MM.1S (cell line): ENCODE measurements around the gene SLC38A6.

ENCODE experiments used
- DNase-seq: peaks from one replicate; pipeline ENCODE4 v3.0.0-alpha.2; 2015
- H2AFZ ChIP-seq: fragments of 300-600 bp; sonication (generic); 2 replicates; pipeline ENCODE4 v1.6.0; 2016; ENCODE audit warnings: antibody characterized with exemption, low read length
- H3F3A ChIP-seq: fragments of 300-600 bp; sonication (generic); 2 replicates; pipeline ENCODE4 v1.6.1; 2016; ENCODE audit warnings: mild to moderate bottlenecking, antibody characterized with exemption, low read length, moderate library complexity, mixed read lengths; ENCODE audit not compliant: insufficient read depth
- H3K27ac ChIP-seq: fragments of 300-600 bp; sonication (generic); 2 replicates; pipeline ENCODE4 v1.5.1; 2016; ENCODE audit warnings: mild to moderate bottlenecking, low read length
- H3K27me3 ChIP-seq: fragments of 300-600 bp; sonication (generic); replicated peaks from 2 replicates; pipeline ENCODE4 v1.6.0; 2016; ENCODE audit warnings: low read length; ENCODE audit not compliant: insufficient read depth
- H3K36me3 ChIP-seq: fragments of 300-600 bp; sonication (generic); replicated peaks from 2 replicates; pipeline ENCODE4 v1.6.1; 2016; ENCODE audit warnings: mild to moderate bottlenecking, low read length, mixed read lengths; ENCODE audit not compliant: insufficient read depth
- H3K4me1 ChIP-seq: fragments of 300-600 bp; sonication (generic); 2 replicates; pipeline ENCODE4 v1.6.1; 2016; ENCODE audit warnings: low read length, mixed read lengths
- H3K4me2 ChIP-seq: fragments of 300-600 bp; sonication (generic); 2 replicates; pipeline ENCODE4 v1.6.0; 2016; ENCODE audit warnings: low read depth, low read length
- H3K4me3 ChIP-seq: fragments of 300-600 bp; sonication (generic); 2 replicates; pipeline ENCODE4 v1.5.1; 2016; ENCODE audit warnings: low read length, mixed read lengths
- H3K79me2 ChIP-seq: fragments of 300-600 bp; sonication (generic); 2 replicates; pipeline ENCODE4 v1.6.1; 2016; ENCODE audit warnings: mixed run types, low read length, mixed read lengths
- H3K9ac ChIP-seq: fragments of 300-600 bp; sonication (generic); 2 replicates; pipeline ENCODE4 v1.6.1; 2016; ENCODE audit warnings: low read length, mixed read lengths
- H3K9me2 ChIP-seq: fragments of 300-600 bp; sonication (generic); replicated peaks from 2 replicates; pipeline ENCODE4 v1.6.1; 2016; ENCODE audit warnings: mild to moderate bottlenecking, low read length, mixed read lengths; ENCODE audit not compliant: insufficient read depth
- H3K9me3 ChIP-seq: fragments of 300-600 bp; sonication (generic); replicated peaks from 2 replicates; pipeline ENCODE4 v1.6.1; 2016; ENCODE audit warnings: mild to moderate bottlenecking, low read length, mixed read lengths; ENCODE audit not compliant: insufficient read depth
- H4K20me1 ChIP-seq: fragments of 300-600 bp; sonication (generic); 2 replicates; pipeline ENCODE4 v1.6.1; 2016; ENCODE audit warnings: mild to moderate bottlenecking, low read length, moderate library complexity, mixed read lengths; ENCODE audit not compliant: insufficient read depth
- EZH2 ChIP-seq: fragments of 300-600 bp; sonication (generic); optimal IDR thresholded peaks from 2 replicates; pipeline ENCODE3; 2017; ENCODE audit warnings: low read depth, mild to moderate bottlenecking, antibody characterized with exemption, low read length, mixed read lengths
- EZH2phosphoT487 ChIP-seq: fragments of 300-600 bp; sonication (generic); IDR thresholded peaks from 2 replicates; pipeline ENCODE4 v1.6.1; 2018; ENCODE audit warnings: antibody characterized with exemption, low read length
- TF ChIP-seq, protein P1 (sequence below): fragments of 300-600 bp; sonication (generic); IDR thresholded peaks from 2 replicates; pipeline ENCODE4 v1.5.1; 2016; ENCODE audit warnings: antibody characterized with exemption, low read length, mixed read lengths

SLC38A6 gene

DNA sequence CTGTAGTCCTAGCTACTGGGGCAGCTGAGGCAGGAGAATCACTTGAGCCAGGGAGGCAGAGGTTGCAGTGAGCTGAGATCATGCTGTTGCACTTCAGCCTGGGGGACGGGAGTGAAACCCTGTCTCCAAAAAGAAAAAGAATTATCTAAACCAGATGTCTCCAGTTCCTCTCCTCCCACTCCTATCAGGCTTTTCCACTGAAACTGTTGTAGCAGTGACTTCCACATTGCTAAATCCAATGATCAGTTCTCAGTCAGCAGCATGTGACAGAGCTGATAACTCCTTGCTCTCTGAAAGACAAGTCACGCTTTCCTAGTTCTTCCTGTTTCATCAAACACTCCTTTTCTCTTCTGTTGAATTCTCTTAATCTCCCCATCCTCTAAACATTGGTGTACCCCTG lies 8.6 kb downstream of the SLC38A6 start:
- H3K9ac ChIP-seq: no peak overlapping the region
- H3K36me3 ChIP-seq: no peaks in the 10 kb centered on the region
- no peak overlapping the region for H3K4me3 ChIP-seq
- no peaks in the 10 kb centered on the region for H3K27me3 ChIP-seq
- DNase-seq: no peak
- no peaks in the 10 kb centered on the region for H3F3A ChIP-seq
- no peak overlapping the region for H3K4me2 ChIP-seq
- no peaks in the 10 kb centered on the region for H3K79me2 ChIP-seq
- H2AFZ ChIP-seq: no peak overlapping the region
- no peak overlapping the region for H3K27ac ChIP-seq
- H3K4me1 ChIP-seq: no peaks in the 10 kb centered on the region
- H4K20me1 ChIP-seq: no peaks in the 10 kb centered on the region
- H3K9me2 ChIP-seq: no peaks in the 10 kb centered on the region
- no peaks in the 10 kb centered on the region for H3K9me3 ChIP-seq
- TF ChIP-seq EZH2: no peak
- no peak for TF ChIP-seq EZH2phosphoT487
- TF ChIP-seq, protein P1, sequence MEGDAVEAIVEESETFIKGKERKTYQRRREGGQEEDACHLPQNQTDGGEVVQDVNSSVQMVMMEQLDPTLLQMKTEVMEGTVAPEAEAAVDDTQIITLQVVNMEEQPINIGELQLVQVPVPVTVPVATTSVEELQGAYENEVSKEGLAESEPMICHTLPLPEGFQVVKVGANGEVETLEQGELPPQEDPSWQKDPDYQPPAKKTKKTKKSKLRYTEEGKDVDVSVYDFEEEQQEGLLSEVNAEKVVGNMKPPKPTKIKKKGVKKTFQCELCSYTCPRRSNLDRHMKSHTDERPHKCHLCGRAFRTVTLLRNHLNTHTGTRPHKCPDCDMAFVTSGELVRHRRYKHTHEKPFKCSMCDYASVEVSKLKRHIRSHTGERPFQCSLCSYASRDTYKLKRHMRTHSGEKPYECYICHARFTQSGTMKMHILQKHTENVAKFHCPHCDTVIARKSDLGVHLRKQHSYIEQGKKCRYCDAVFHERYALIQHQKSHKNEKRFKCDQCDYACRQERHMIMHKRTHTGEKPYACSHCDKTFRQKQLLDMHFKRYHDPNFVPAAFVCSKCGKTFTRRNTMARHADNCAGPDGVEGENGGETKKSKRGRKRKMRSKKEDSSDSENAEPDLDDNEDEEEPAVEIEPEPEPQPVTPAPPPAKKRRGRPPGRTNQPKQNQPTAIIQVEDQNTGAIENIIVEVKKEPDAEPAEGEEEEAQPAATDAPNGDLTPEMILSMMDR: no peak

DNA sequence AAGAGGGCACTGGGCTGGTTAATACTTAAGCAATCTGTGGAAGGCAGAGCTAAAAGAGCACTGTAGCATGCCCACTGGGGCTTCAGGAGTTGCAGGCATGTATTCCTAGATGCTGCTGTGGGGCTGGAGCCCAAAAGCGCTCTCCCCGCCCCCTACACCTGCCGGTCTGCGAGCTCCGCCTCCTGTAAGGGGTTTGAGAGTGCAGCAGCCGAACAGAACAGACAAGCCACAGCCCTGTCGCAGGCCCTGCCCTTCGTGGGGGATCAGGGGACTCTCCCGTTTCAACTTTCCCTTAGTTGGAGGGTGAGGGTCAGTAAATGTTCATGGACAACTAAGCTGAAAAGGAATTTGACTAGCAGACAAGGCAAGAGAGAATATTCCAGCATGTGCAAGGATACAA lies 17.6 kb downstream of the SLC38A6 start:
- Histone ChIP-seq H3K9me3 (no peaks in the 10 kb centered on the region), H4K20me1 (no peaks in the 10 kb centered on the region), H3K4me3 (no peak overlapping the region), H3K27me3 (no peaks in the 10 kb centered on the region), H3K9ac (no peak overlapping the region), H2AFZ (no peak overlapping the region), H3K9me2 (no peaks in the 10 kb centered on the region), H3K27ac (no peak overlapping the region), H3K4me2 (no peak overlapping the region), H3K4me1 (no peaks in the 10 kb centered on the region), H3F3A (no peaks in the 10 kb centered on the region), H3K36me3 (no peaks in the 10 kb centered on the region), H3K79me2 (no peaks in the 10 kb centered on the region)
- no peak for DNase-seq
- TF ChIP-seq EZH2phosphoT487: no peak
- no peak for TF ChIP-seq EZH2
- TF ChIP-seq, protein P1: no peak

DNA sequence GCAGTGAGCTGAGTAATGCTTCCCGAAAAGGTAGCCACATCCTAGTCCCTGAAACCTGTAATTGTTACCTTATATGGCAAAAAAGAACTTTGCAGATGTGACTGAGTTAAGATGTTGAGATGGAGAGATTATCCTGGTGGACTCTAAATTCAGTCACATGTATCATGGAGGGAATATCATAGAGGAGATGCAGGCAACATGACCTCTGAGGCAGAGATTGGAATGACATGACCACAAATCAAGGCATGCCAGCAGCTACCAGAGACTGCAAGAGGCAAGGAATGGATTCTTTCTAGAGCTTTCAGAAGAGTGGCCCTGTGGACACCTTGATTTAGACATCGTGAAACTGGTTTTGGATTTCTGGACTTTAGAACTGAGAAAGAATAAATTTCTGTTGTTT lies 18.5 kb downstream of the SLC38A6 start:
- no peak for DNase-seq
- Histone ChIP-seq H3K9me2 (no peaks in the 10 kb centered on the region), H4K20me1 (no peaks in the 10 kb centered on the region), H3K79me2 (no peaks in the 10 kb centered on the region), H3K9ac (no peak overlapping the region), H3K36me3 (no peaks in the 10 kb centered on the region), H3K4me2 (no peak overlapping the region), H2AFZ (no peak overlapping the region), H3K27me3 (no peaks in the 10 kb centered on the region), H3K27ac (no peak overlapping the region), H3K4me1 (no peaks in the 10 kb centered on the region), H3K4me3 (no peak overlapping the region), H3F3A (no peaks in the 10 kb centered on the region), H3K9me3 (no peaks in the 10 kb centered on the region)
- TF ChIP-seq, protein P1: no peak
